Calu3 (cell line): ENCODE data around the gene RASGRF1. TPM values are rescaled to one million over a fixed set of nuclear protein-coding genes. Genes with fewer than 3 reads are reported as not detected.
"Not testable (repeated sequence)": the region's sequence is repeated elsewhere in the genome, so short reads cannot be mapped to it uniquely, and the experiment has no call there.

Experiments used
- BruUV-seq: library from RNA; stranded (reverse); fragments of 400-500 nt; replicated peaks from 2 replicates; lab custom pipeline; 2021; lab: Mats Ljungman, UMichigan
- CTCF ChIA-PET: fragments of 300-600 bp; sonication (Branson Sonifier 250); formaldehyde crosslinking; loops from one replicate; lab custom pipeline; 2022; ENCODE audit warnings: antibody characterized with exemption; lab: Charles Lee
- DNase-seq: peaks from one replicate; pipeline ENCODE4 v3.0.0; 2022
- H3K27ac Mint-ChIP-seq: one replicate; pipeline ENCODE4 v1.8.0; 2022; ENCODE audit warnings: mixed read lengths; ENCODE audit not compliant: unreplicated experiment
- H3K27me3 Mint-ChIP-seq: one replicate; pipeline ENCODE4 v1.8.0; 2022; ENCODE audit warnings: mixed read lengths; ENCODE audit not compliant: unreplicated experiment
- H3K36me3 Mint-ChIP-seq: one replicate; pipeline ENCODE4 v1.8.0; 2022; ENCODE audit warnings: mild to moderate bottlenecking, moderate library complexity, mixed read lengths; ENCODE audit not compliant: insufficient read depth, unreplicated experiment
- H3K4me1 Mint-ChIP-seq: one replicate; pipeline ENCODE4 v1.8.0; 2022; ENCODE audit warnings: mild to moderate bottlenecking, low read depth, mixed read lengths; ENCODE audit not compliant: unreplicated experiment
- H3K4me3 Mint-ChIP-seq: one replicate; pipeline ENCODE4 v1.8.0; 2022; ENCODE audit warnings: mild to moderate bottlenecking, low read depth, moderate library complexity, mixed read lengths; ENCODE audit not compliant: unreplicated experiment
- H3K9me3 Mint-ChIP-seq: one replicate; pipeline ENCODE4 v1.8.0; 2022; ENCODE audit warnings: low read depth, mixed read lengths; ENCODE audit not compliant: unreplicated experiment
- intact Hi-C: fragments of 100-400 bp; cut with micrococcal nuclease; formaldehyde crosslinking; loops from one replicate; pipeline ENCODE4 v1.10.0; 2022; ENCODE audit not compliant: unreplicated experiment
- total RNA-seq: library from RNA; stranded (reverse); gene quantifications from 2 replicates; pipeline ENCODE4 v1.2.3, GENCODE V29; 2022
- TF ChIP-seq, protein P1 (sequence below): fragments of 200-600 bp; IDR thresholded peaks from one replicate; pipeline ENCODE4 v1.8.0; 2022; ENCODE audit warnings: antibody characterized with exemption; ENCODE audit not compliant: unreplicated experiment

The RASGRF1 gene
- total RNA-seq, 1 experiment from 2014 or later, result 2.2 TPM

DNA sequence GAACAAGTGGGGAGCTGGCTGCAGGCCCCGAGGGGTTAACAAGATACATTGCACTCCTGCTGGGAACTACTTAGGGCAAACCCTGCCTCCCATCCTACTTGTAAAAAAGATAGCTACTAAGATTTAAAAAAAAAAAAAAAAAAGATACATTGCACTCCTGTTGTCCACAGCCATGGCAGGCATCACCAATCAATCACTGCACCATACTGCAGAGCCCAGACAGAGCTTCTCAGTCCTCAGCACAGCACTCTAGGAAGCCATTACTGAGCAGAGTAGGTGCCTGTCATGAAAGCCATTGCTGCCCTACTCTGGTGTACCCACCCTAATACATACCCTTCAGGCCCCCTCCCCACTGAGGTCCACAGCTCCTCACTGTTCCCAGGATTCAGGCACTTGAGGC, 64.8 kb downstream of the RASGRF1 start:
- no TSS peak for BruUV-seq
- Mint-ChIP-seq H3K27ac (no peak overlapping the region), H3K36me3 (no peaks in the 10 kb centered on the region), H3K4me3 (no peak overlapping the region), H3K4me1 (no peaks in the 10 kb centered on the region), H3K9me3 (peaks cover 2% of the 10 kb centered on the region), H3K27me3 (peaks cover 11% of the 10 kb centered on the region)
- CTCF ChIA-PET, result interaction anchor here (0.7 to 1.5 kb wide), 2 partner anchors 159 to 347 kb away, joined by 3 to 6 read pairs; no protein-coding TSS in a partner anchor
- TF ChIP-seq, protein P1, sequence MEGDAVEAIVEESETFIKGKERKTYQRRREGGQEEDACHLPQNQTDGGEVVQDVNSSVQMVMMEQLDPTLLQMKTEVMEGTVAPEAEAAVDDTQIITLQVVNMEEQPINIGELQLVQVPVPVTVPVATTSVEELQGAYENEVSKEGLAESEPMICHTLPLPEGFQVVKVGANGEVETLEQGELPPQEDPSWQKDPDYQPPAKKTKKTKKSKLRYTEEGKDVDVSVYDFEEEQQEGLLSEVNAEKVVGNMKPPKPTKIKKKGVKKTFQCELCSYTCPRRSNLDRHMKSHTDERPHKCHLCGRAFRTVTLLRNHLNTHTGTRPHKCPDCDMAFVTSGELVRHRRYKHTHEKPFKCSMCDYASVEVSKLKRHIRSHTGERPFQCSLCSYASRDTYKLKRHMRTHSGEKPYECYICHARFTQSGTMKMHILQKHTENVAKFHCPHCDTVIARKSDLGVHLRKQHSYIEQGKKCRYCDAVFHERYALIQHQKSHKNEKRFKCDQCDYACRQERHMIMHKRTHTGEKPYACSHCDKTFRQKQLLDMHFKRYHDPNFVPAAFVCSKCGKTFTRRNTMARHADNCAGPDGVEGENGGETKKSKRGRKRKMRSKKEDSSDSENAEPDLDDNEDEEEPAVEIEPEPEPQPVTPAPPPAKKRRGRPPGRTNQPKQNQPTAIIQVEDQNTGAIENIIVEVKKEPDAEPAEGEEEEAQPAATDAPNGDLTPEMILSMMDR, result no peak
- intact Hi-C loops, result loop anchor here (5.0 kb wide), 1 partner anchor 119 kb away; no protein-coding TSS in a partner anchor
- no peak for DNase-seq

DNA sequence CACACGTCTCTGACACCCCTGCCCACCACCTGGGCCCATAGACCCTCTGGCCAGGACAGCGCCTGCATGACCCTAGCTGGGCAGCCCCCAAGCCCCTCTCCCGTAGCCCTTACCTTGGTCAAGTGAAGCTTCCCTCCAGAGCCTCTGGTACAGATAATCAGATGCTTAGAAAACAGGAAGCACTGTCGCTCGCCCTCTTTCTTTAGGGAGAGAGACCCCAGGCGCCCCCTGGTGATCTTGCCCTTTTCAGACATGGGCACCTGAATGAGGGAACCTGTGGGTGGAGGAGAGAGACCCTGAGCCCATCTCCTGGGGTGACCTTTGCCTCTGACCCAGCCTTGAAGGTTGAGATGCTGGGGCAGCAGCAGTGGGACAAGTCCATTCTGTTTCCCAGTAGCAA, 65.4 kb downstream of the RASGRF1 start:
- Mint-ChIP-seq H3K36me3 (no peaks in the 10 kb centered on the region), H3K4me1 (no peaks in the 10 kb centered on the region), H3K27ac (no peak overlapping the region), H3K4me3 (no peak overlapping the region), H3K9me3 (peaks cover 2% of the 10 kb centered on the region), H3K27me3 (peaks cover 5% of the 10 kb centered on the region)
- TF ChIP-seq, protein P1, result no peak
- intact Hi-C loops, result loop anchor here (5.0 kb wide), 1 partner anchor 118 kb away; no protein-coding TSS in a partner anchor
- BruUV-seq, result no TSS peak
- peak; percentile 36 for DNase-seq
- CTCF ChIA-PET, result interaction anchor here (1.5 kb wide), 1 partner anchor 160 kb away, joined by 6 read pairs; no protein-coding TSS in a partner anchor

DNA sequence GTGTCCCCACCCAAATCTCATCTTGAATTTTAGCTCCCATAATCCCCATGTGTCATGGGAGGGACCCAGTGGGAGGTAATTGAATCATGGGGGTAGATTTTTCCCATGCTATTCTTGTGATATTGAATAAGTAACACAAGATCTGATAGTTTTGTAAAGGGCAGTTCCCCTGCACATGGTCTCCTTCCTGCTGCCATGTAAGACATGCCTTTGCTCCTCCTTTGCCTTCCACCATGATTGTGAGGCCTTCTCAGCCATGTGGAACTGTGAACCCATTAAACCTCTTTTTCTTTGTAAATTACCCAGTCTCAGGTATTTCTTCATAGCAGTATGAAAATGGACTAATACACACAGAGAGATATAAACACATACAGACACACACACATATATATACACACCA, 66.1 kb downstream of the RASGRF1 start:
- H3K4me1 Mint-ChIP-seq, H3K27ac Mint-ChIP-seq, H3K27me3 Mint-ChIP-seq, H3K36me3 Mint-ChIP-seq, H3K9me3 Mint-ChIP-seq, BruUV-seq, intact Hi-C loops, DNase-seq, H3K4me3 Mint-ChIP-seq: not testable (repeated sequence)
- CTCF ChIA-PET, result interaction anchor here (1.3 to 1.5 kb wide), 2 partner anchors 21 to 161 kb away, joined by 3 to 6 read pairs; no protein-coding TSS in a partner anchor

DNA sequence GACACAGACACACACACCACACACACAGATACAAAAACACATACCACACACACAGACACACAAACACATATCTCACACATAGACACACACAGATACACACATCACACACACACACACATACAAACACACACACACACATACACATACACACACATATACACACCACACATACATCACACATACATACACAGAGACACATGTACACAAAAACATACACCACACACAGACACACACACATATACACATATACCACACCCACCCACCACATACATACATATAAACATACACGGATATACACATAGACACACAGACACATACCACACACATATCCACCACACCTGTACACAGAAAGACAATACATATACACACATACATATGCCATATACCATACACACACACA, 66.7 kb downstream of the RASGRF1 start:
- Mint-ChIP-seq H3K9me3 (peaks cover 2% of the 10 kb centered on the region), H3K27me3 (no peaks in the 10 kb centered on the region), H3K36me3 (no peaks in the 10 kb centered on the region), H3K27ac (no peak overlapping the region), H3K4me3 (no peak overlapping the region), H3K4me1 (no peaks in the 10 kb centered on the region)
- DNase-seq, result no peak
- no TSS peak for BruUV-seq
- intact Hi-C loops, result no loop called here
- CTCF ChIA-PET, result interaction anchor here (0.6 to 1.3 kb wide), 2 partner anchors 21 to 74 kb away, joined by 3 to 7 read pairs; no protein-coding TSS in a partner anchor
- TF ChIP-seq, protein P1, result no peak

DNA sequence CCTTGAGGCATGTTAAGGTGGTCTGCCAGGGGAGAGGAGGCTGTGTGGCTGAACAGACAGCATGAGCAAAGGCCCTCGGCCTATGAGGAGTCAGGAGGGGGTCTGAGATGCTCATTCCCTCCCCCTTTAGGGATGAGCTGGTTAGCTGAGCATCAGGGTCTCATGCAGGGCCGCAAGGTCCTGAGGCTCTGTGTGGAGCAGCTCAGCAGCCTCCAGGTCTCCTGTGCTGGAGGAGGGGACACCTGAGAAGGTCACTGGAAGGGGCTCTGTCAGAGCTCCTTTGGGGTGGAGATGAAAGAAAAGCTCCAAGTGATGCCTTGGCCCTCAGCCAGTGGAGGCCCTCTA, 67.1 kb downstream of the RASGRF1 start:
- Mint-ChIP-seq H3K4me1 (no peaks in the 10 kb centered on the region), H3K27ac (no peak overlapping the region), H3K4me3 (no peak overlapping the region), H3K36me3 (no peaks in the 10 kb centered on the region), H3K27me3 (no peaks in the 10 kb centered on the region), H3K9me3 (peaks cover 2% of the 10 kb centered on the region)
- DNase-seq, result no peak
- CTCF ChIA-PET, result interaction anchor here (0.6 to 1.3 kb wide), 2 partner anchors 22 to 74 kb away, joined by 3 to 7 read pairs; no protein-coding TSS in a partner anchor
- intact Hi-C loops, result no loop called here
- no TSS peak for BruUV-seq
- TF ChIP-seq, protein P1, result no peak
